GM21529 (cell line): ENCODE data around the gene PDLIM4.

ENCODE experiments used
- ATAC-seq: cut with Tn5 transposase; IDR thresholded peaks from one replicate; pipeline ENCODE4 v1.9.1; 2021; ENCODE audit not compliant: unreplicated experiment

Gene PDLIM4

DNA sequence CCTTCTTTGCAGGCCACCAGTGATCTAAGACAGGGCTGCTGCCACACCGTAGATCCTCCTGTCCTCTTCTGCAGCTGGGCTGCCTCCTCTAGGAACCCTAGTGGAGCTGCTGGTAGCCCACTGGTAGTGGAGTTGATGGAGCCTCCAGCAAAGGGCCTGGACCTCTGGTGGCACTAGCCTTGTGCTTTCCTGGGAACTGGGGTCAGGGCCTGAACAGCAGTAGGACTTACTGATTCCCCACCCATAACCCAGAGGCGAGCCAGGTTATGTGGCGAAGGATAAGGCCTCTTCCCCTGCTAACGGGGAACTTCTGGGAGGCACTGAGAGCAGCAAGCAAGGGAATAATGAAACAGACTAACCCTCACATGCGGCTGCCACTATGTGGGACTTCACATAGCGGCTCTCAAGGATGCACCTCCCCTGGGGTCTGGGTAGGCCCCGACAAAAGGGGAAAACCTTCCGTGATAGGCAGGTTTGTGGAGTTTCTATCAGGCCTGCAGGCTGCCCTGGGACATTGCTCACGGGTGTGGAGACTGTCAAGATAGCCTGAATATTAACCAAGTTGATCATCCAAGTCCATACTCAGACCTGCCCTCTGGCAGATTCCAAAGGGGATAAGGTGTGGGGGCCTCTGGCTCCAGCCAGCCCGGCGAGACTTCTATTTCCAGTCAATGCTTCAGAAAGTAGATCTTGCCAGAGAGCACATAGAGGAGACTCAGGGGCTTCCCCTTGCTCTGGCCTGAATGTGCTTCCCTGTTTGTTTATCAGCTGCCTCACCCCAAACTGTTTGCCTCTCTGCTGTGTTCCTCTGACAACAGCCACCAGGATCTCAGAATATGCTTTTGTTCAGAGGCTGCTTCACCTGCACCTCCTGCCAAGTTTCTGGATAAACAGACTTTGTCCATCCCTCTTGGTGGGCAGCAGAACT is 44.1 kb downstream of the PDLIM4 start:
- ATAC-seq: no peak

- ATAC-seq: no peak
Measured at GRCh38 chr5:132302413-132302812, 44.9 kb downstream of the PDLIM4 start.

DNA sequence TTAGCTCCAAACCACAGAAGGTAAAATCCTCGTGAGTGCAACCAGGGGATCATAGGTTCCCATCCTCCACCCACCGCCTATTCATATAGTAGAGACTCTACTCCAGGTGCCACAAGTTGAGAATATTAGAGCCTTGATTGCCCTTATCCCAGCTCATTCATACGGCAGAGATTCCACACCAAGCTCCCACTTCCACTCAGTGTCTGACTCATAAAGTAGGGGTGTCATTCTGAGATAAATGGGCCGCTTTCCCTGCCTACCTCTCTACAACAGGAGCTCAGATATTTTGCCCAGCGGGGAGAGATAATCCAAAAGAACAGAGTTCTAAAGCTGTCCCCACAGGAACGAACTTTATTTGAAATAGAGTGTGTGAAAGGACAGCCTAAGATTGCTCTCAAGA is 46.1 kb downstream of the PDLIM4 start:
- no peak for ATAC-seq

DNA sequence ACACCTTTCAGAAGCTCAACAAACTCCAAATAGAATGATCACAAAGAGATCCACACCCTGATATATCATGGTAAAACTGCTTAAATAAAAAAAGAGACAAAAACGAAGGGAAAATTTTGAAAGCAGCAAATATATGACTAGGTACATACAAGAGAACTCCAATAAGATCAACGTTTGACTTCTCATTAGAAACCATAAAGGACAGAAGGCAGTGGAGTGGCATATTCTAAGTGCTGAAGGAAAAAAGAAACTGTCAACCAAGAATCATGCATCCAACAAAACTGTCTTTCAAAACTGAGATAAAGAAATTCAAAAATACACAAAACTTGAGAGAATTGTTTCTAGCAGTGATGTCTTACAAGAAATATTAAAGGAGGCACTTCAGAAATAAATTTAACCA is 47.9 kb downstream of the PDLIM4 start:
- no peak for ATAC-seq

DNA sequence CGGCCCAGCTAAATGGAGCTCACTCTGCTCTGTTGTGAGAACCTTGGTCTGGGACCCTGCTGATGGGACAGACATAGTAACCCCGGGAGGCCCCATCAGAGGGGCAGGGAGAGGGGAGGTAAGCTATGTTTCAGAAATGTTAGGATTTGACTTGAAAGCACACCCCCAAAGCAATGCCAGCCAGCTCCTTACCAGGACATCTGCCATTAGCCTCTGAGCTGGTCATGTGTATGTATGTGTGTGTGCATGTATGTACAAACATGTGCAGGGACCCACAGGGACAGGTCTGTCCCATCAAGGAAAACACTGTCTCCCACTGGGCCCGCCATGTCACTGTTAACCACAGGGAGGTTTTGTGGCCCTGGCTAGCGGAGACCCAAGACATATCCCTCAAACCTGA is 51.2 kb downstream of the PDLIM4 start:
- no peak for ATAC-seq

DNA sequence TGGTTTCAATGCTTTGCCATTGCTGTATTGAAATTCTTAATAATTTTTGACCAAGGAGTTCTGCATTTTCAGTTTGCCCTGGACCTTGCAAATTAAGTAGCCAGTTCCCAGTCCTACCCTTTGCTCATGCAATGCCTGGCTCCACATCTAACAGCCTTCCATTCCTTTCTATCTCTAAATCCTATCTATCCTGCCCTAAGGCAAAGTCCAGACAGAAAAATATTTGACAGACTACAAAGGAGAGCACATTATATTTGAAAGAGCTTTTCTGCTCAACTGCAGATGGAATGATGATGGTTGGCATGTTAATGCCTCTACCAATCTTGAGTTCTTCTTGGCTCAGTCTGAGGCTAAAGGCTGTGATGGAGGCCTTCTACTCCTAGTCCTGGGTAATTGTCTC is 52.2 kb downstream of the PDLIM4 start:
- no peak for ATAC-seq

DNA sequence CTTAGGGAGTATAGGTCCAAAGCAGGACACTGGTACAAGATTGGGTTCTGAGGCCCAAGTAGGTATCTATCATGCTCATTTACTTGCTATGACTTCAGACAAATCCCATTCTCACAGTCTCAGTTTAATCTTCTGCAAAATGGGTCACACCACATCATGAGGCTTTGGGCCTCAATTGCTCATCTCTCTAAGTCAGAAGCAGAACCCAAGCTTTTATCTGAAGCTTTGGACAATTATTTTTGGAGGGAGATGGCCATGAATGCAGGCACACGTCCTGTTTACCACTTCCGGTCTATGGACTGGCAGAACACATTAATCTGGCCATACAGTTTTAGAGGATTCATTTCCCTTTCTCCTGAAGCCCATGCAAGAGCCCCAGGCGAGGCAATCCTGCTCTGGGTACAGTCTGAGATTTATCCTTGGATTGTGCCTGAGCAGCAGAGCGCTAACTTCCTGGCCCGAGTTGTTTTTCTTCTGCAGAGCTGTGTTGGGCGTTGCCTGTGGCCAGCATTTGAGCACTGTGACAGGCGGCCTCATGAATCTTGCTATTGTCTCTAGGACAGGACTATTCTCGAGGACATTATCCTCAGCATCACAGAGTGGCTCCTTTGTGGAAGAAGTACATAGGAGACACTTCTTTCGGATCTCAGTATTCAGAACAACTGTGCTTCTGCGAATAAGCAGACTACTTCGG is 52.8 kb downstream of the PDLIM4 start:
- ATAC-seq: no peak

GRCh38 chr5:132313366-132313765 is 55.9 kb downstream of the PDLIM4 start:
- ATAC-seq: no peak

- no peak for ATAC-seq
Measured at GRCh38 chr5:132313961-132314432, 56.5 kb downstream of the PDLIM4 start.

GRCh38 chr5:132315529-132316067 is 58.1 kb downstream of the PDLIM4 start:
- ATAC-seq: no peak

DNA sequence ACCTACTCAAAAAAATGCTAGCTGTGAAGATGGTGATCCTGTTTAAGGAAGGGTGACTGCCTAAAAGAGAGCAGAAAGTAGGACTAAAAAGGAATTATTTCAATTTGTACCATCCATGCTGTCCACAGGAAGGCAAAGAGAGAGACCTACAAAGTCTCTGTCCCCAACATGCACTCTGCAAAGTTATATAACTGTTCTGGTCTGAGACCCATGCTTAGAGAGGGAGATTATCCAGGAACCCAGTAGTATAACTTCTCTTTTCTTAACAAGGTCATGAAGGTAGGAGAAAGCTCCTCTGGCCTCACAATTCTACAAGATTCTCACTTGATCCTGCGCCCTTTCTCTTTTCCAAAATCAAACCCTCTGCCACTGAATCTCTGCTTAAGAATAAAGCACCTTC is 62.5 kb downstream of the PDLIM4 start:
- no peak for ATAC-seq

DNA sequence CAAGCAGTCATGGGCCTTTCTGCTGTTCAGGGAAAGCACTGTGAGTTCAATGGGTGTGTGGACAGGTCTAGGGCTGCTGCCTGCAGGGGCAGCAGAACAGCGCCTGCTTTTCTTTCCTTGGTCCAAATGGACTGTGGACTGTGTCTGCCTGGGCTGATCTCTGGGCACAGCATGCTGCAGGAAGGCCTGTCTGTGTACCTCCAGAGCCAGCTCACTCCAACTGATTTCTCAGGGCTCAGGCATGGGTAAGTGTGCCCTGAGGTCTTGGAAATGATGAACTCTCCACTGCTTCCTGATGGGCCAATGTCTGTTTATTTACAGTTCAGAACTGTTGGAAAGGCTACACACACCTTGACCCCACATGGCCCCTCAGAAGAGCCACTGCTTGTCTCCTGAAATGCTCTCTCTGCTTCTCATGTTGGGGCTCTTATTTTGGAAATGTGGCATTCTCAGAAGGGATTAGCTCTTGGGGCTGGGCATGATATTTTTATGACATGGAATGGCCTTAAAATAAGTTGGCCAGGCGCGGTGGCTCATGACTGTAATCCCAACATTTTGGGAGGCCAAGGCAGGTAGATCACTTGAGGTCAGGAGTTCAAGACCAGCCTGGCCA is 63.7 kb downstream of the PDLIM4 start:
- no peak for ATAC-seq

GRCh38 chr5:132322266-132322665 is 64.8 kb downstream of the PDLIM4 start:
- no peak for ATAC-seq
